Measurements from ENCODE around the gene POLR3C.

POLR3C gene, protein sequence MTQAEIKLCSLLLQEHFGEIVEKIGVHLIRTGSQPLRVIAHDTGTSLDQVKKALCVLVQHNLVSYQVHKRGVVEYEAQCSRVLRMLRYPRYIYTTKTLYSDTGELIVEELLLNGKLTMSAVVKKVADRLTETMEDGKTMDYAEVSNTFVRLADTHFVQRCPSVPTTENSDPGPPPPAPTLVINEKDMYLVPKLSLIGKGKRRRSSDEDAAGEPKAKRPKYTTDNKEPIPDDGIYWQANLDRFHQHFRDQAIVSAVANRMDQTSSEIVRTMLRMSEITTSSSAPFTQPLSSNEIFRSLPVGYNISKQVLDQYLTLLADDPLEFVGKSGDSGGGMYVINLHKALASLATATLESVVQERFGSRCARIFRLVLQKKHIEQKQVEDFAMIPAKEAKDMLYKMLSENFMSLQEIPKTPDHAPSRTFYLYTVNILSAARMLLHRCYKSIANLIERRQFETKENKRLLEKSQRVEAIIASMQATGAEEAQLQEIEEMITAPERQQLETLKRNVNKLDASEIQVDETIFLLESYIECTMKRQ

DNA sequence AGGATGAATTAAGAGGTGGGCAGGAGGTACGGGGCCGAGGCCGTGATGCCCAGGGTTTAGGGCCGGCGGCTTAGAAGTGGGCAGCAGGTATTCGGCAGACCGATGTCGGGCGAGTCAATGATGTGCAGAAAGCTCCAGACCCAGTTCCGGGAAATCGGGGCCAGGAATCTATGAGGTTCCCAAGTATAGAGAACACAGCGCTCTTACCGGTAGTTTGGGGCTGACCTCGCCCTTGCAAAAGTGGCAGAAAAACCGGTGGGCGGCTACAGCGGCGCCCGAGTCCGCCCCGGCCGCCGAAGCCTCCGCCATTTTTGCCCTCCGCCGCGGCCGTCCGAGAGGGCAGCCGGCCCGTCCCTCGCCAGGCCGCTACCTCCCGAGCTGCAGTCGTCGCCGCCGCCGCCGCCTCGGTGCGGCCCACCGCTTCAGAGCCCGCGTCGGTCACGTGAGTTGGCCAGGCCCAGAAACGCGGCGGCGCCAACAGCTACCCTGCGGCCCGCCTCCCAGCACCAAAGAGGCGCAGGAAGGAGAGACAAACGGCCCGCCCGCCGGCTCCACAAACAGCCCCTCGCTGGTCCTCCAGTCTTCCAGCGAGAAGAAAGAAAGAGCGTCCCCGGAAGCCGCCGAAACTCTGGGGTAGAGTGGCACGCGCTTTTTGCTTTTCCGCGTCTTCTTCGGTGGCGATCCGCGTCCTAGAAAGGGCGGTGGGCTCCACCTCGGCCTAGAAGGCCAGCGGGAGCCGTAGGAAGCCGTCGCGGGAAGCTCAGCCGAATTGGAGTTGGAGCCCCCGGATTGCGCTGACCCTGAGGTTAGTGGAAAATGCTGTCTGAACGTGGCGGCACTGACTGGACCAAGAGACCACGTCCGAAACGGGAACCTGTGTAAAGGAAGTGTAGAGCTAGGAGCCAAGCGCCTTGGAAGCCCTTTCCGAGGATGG is at the start of gene POLR3C, which contains the start of gene RNF115:
Gene POLR3C, plus strand, starts transcription at position 636 of the 934 bp plus-strand sequence. CDS start 1,577 bp downstream, outside the sequence.
Gene RNF115, minus strand, starts transcription at position 531 of the 934 bp plus-strand sequence. Its CDS starts 222 bp downstream, at position 309.
- peaks cover 35% of the 10 kb centered on the region for H3K36me3 ChIP-seq (ENCODE audit: insufficient read depth, low read length)
- H3K9me2 ChIP-seq (ENCODE audit: low read depth, low read length): no peaks in the 10 kb centered on the region
- H3K9ac ChIP-seq (ENCODE audit: low read length): peak within 1 kb of the TSS; percentile 89
- H3K79me2 ChIP-seq (ENCODE audit: insufficient read depth, low read length): peaks cover 21% of the 10 kb centered on the region
- no peaks in the 10 kb centered on the region for H3K9me3 ChIP-seq (ENCODE audit: low read length)
- no peaks in the 10 kb centered on the region for H4K20me1 ChIP-seq (ENCODE audit: insufficient read depth, low read length)
- H3K27me3 ChIP-seq (ENCODE audit: insufficient read depth, low read length): no peaks in the 10 kb centered on the region
- peak within 1 kb of the TSS; percentile 86 for H3K4me2 ChIP-seq (ENCODE audit: low read length)
- peak within 1 kb of the TSS; percentile 40 for H3K27ac ChIP-seq (ENCODE audit: low read depth, low read length, poor library complexity, severe bottlenecking)
- H3F3A ChIP-seq (ENCODE audit: insufficient read depth, low read length): no peaks in the 10 kb centered on the region
- peak within 1 kb of the TSS; percentile 38; the same call in 1 of the 2 replicates for H2AFZ ChIP-seq (ENCODE audit: low read length)
- H3K4me1 ChIP-seq (ENCODE audit: insufficient read depth, low read length, severe bottlenecking): peaks cover 14% of the 10 kb centered on the region
- TF ChIP-seq, protein P1, sequence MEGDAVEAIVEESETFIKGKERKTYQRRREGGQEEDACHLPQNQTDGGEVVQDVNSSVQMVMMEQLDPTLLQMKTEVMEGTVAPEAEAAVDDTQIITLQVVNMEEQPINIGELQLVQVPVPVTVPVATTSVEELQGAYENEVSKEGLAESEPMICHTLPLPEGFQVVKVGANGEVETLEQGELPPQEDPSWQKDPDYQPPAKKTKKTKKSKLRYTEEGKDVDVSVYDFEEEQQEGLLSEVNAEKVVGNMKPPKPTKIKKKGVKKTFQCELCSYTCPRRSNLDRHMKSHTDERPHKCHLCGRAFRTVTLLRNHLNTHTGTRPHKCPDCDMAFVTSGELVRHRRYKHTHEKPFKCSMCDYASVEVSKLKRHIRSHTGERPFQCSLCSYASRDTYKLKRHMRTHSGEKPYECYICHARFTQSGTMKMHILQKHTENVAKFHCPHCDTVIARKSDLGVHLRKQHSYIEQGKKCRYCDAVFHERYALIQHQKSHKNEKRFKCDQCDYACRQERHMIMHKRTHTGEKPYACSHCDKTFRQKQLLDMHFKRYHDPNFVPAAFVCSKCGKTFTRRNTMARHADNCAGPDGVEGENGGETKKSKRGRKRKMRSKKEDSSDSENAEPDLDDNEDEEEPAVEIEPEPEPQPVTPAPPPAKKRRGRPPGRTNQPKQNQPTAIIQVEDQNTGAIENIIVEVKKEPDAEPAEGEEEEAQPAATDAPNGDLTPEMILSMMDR (IDR thresholded peaks at IDR 0.05; ENCODE audit: low read length): no peak
- no peak for TF ChIP-seq EZH2 (IDR thresholded peaks at IDR 0.05; ENCODE audit: borderline replicate concordance, low read length)
- peak within 1 kb of the TSS; percentile 95 for H3K4me3 ChIP-seq (ENCODE audit: low read depth, low read length, poor library complexity, severe bottlenecking)

DNA sequence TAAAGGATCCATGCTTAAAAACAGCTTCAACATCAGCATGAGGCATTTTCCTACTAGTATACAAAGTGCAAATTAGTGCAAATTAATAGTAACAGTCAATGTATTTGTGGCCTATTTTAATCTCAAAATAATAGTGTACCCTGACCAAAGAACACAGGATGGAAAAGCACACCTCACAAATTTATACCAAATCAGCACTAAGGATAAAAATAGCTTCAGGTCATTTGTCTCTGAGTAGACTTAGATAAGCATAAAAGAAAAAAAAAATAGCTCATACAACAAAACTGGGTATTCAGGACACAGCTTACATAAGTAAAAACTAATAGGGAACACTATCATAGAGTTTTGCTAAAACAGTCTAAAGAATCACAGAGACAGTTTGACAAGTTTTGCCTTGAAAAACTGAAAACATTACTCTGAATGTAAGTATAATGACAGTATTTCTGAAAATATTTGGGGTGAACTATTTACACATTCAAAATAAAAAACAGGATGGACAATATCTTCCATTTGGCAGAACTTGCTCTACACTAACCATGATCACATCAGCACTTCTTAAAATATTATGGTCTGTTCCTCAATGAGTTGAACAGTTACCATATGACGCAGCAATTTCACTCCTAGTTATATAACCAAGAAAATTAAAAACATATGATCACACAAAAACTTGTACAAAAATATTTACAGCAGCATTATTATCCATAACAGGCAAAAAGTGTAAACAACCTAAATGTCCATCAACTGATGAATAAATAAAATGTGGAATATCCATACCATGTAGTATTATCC is 46.4 kb upstream of the POLR3C start:
- no peaks in the 10 kb centered on the region for H3K9me2 ChIP-seq (ENCODE audit: low read depth, low read length)
- no peaks in the 10 kb centered on the region for H4K20me1 ChIP-seq (ENCODE audit: insufficient read depth, low read length)
- no peak overlapping the region for H3K4me2 ChIP-seq (ENCODE audit: low read length)
- no peak overlapping the region for H3K4me3 ChIP-seq (ENCODE audit: low read depth, low read length, poor library complexity, severe bottlenecking)
- H3K79me2 ChIP-seq (ENCODE audit: insufficient read depth, low read length): no peaks in the 10 kb centered on the region
- TF ChIP-seq, protein P1 (IDR thresholded peaks at IDR 0.05; ENCODE audit: low read length): no peak
- no peak for TF ChIP-seq EZH2 (IDR thresholded peaks at IDR 0.05; ENCODE audit: borderline replicate concordance, low read length)
- no peak overlapping the region for H2AFZ ChIP-seq (ENCODE audit: low read length)
- no peak overlapping the region for H3K9ac ChIP-seq (ENCODE audit: low read length)
- H3K27ac ChIP-seq (ENCODE audit: low read depth, low read length, poor library complexity, severe bottlenecking): no peak overlapping the region
- peaks cover 14% of the 10 kb centered on the region for H3K36me3 ChIP-seq (ENCODE audit: insufficient read depth, low read length)
- no peaks in the 10 kb centered on the region for H3K9me3 ChIP-seq (ENCODE audit: low read length)
- H3F3A ChIP-seq (ENCODE audit: insufficient read depth, low read length): no peaks in the 10 kb centered on the region
- H3K4me1 ChIP-seq (ENCODE audit: insufficient read depth, low read length, severe bottlenecking): no peaks in the 10 kb centered on the region
- no peaks in the 10 kb centered on the region for H3K27me3 ChIP-seq (ENCODE audit: insufficient read depth, low read length)

DNA sequence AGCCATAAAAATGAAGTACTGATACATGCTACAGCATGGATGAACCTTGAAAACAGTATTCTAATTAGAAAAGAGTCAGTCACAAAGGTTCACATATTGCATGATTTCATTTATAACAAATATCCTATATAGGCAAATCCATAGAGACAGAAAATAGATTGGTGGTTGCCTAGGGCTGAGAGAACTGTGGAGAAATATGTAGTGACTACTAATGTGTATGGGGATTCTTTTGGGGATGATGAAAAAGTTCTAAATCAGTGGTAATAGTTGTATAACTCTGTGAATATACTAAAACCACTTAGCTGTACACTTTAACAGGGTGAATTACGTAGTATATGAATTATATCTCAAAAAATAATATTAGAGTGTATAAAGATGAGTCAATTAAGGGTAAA is 45.9 kb upstream of the POLR3C start:
- Histone ChIP-seq H3K9me3 (ENCODE audit: low read length) (no peaks in the 10 kb centered on the region), H3K4me2 (ENCODE audit: low read length) (no peak overlapping the region), H2AFZ (ENCODE audit: low read length) (no peak overlapping the region), H3K9me2 (ENCODE audit: low read depth, low read length) (no peaks in the 10 kb centered on the region), H3K79me2 (ENCODE audit: insufficient read depth, low read length) (no peaks in the 10 kb centered on the region), H3K36me3 (ENCODE audit: insufficient read depth, low read length) (peaks cover 17% of the 10 kb centered on the region; the same call in 1 of the 2 replicates), H4K20me1 (ENCODE audit: insufficient read depth, low read length) (no peaks in the 10 kb centered on the region), H3K9ac (ENCODE audit: low read length) (no peak overlapping the region), H3K4me3 (ENCODE audit: low read depth, low read length, poor library complexity, severe bottlenecking) (no peak overlapping the region), H3K27me3 (ENCODE audit: insufficient read depth, low read length) (no peaks in the 10 kb centered on the region), H3K27ac (ENCODE audit: low read depth, low read length, poor library complexity, severe bottlenecking) (no peak overlapping the region), H3K4me1 (ENCODE audit: insufficient read depth, low read length, severe bottlenecking) (no peaks in the 10 kb centered on the region), H3F3A (ENCODE audit: insufficient read depth, low read length) (no peaks in the 10 kb centered on the region)
- no peak for TF ChIP-seq EZH2 (IDR thresholded peaks at IDR 0.05; ENCODE audit: borderline replicate concordance, low read length)
- TF ChIP-seq, protein P1 (IDR thresholded peaks at IDR 0.05; ENCODE audit: low read length): no peak
